Fibroblast of mammary gland (primary cell): ENCODE measurements around the gene OR2AK2.

ENCODE experiments used
- DNase-seq: peaks from one replicate; pipeline ENCODE4 v3.0.0-alpha.2; 2010; ENCODE audit warnings: low read depth
- H3K4me3 ChIP-seq: 2 replicates; pipeline ENCODE4 v1.5.1; 2011; ENCODE audit warnings: low read depth, mild to moderate bottlenecking, low read length, moderate library complexity; ENCODE audit not compliant: control insufficient read depth
- TF ChIP-seq, protein P1 (sequence below): conservative IDR thresholded peaks from 2 replicates; pipeline ENCODE4 v1.5.1; 2011; ENCODE audit warnings: low read depth, low read length, inconsistent platforms; ENCODE audit not compliant: control insufficient read depth, insufficient read depth

OR2AK2 gene

GRCh38 chr1:248013229-248013710 lies 48.2 kb downstream of the OR2AK2 start, which contains the start of gene OR2L5:
Gene OR2L5 (plus strand): TSS chr1:248013660. CDS start chr1:248021948, 8,288 bp downstream.
- TF ChIP-seq, protein P1, sequence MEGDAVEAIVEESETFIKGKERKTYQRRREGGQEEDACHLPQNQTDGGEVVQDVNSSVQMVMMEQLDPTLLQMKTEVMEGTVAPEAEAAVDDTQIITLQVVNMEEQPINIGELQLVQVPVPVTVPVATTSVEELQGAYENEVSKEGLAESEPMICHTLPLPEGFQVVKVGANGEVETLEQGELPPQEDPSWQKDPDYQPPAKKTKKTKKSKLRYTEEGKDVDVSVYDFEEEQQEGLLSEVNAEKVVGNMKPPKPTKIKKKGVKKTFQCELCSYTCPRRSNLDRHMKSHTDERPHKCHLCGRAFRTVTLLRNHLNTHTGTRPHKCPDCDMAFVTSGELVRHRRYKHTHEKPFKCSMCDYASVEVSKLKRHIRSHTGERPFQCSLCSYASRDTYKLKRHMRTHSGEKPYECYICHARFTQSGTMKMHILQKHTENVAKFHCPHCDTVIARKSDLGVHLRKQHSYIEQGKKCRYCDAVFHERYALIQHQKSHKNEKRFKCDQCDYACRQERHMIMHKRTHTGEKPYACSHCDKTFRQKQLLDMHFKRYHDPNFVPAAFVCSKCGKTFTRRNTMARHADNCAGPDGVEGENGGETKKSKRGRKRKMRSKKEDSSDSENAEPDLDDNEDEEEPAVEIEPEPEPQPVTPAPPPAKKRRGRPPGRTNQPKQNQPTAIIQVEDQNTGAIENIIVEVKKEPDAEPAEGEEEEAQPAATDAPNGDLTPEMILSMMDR, result no peak
- no peak within 1 kb of the TSS for H3K4me3 ChIP-seq
- DNase-seq, result no peak

DNA sequence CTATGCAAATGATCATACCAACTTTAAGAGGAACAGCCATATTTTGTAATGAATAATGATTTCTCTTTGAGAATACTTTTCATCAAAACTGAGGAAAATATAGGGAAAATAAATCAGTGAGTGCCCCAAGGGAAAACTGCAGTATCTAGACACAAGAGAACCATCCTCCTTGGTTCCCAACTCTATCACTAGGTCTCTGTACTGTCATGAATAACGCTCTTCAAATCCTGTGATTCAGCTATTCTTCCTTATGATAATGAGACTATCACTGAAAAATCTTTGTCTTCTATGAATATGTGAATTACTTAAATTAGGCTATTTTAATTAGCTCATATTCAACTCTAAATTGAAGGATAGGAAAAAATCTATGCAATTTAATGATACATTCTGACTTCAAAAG lies 50.8 kb downstream of the OR2AK2 start:
- H3K4me3 ChIP-seq, result no peak overlapping the region
- no peak for DNase-seq
- TF ChIP-seq, protein P1, result no peak
